GM23338 (cell line): ENCODE measurements around the gene POLD4. TPM values are rescaled to one million over a fixed set of nuclear protein-coding genes. Genes with fewer than 3 reads are reported as not detected.

Experiments
- ATAC-seq: fragments of 200-7000 bp; cut with Tn5 transposase; 3 replicates; pipeline ENCODE4 v1.9.1; 2020
- DNase-seq: peaks from one replicate; pipeline ENCODE4 v3.0.0-alpha.2; 2015; ENCODE audit warnings: low spot score
- H2AFZ ChIP-seq: fragments of 200-600 bp; sonication (generic); 2 replicates; pipeline ENCODE4 v1.8.0; 2016; ENCODE audit warnings: antibody characterized with exemption, mild to moderate bottlenecking, moderate library complexity
- H3F3A ChIP-seq: fragments of 200-600 bp; sonication (generic); replicated peaks from 2 replicates; pipeline ENCODE4 v1.8.0; 2017; ENCODE audit warnings: antibody characterized with exemption, mixed run types, low read depth
- H3K27ac ChIP-seq: fragments of 200-600 bp; sonication (generic); 2 replicates; pipeline ENCODE4 v1.6.1; 2016; ENCODE audit warnings: low read depth
- H3K27me3 ChIP-seq: fragments of 200-600 bp; sonication (generic); 2 replicates; pipeline ENCODE4 v1.8.0; 2016; ENCODE audit warnings: mild to moderate bottlenecking, mixed run types, moderate library complexity; ENCODE audit not compliant: insufficient read depth
- H3K36me3 ChIP-seq: fragments of 200-600 bp; sonication (generic); 2 replicates; pipeline ENCODE4 v1.8.0; 2016; ENCODE audit warnings: mild to moderate bottlenecking; ENCODE audit not compliant: insufficient read depth
- H3K4me1 ChIP-seq: fragments of 200-600 bp; sonication (generic); 2 replicates; pipeline ENCODE4 v1.8.0; 2016; ENCODE audit warnings: mild to moderate bottlenecking, moderate library complexity; ENCODE audit not compliant: insufficient read depth
- H3K4me2 ChIP-seq: fragments of 200-600 bp; sonication (generic); 2 replicates; pipeline ENCODE4 v1.7.1; 2017; ENCODE audit warnings: mixed run types
- H3K4me3 ChIP-seq: fragments of 200-600 bp; sonication (generic); 2 replicates; pipeline ENCODE4 v1.6.1; 2016; ENCODE audit warnings: mixed run types
- H3K79me2 ChIP-seq: fragments of 200-600 bp; sonication (generic); replicated peaks from 2 replicates; pipeline ENCODE4 v1.8.0; 2017; ENCODE audit warnings: mild to moderate bottlenecking; ENCODE audit not compliant: insufficient read depth
- H3K9me2 ChIP-seq: fragments of 200-600 bp; sonication (generic); 2 replicates; pipeline ENCODE4 v1.8.0; 2017; ENCODE audit not compliant: insufficient read depth
- H4K20me1 ChIP-seq: fragments of 200-600 bp; sonication (generic); replicated peaks from 2 replicates; pipeline ENCODE4 v1.8.0; 2017; ENCODE audit warnings: mild to moderate bottlenecking; ENCODE audit not compliant: insufficient read depth
- H3K27ac Mint-ChIP-seq: 2 replicates; pipeline ENCODE4 v1.8.0; 2020; ENCODE audit warnings: inconsistent platforms, mild to moderate bottlenecking, moderate library complexity, mixed read lengths
- H3K27me3 Mint-ChIP-seq: 3 replicates; pipeline ENCODE4 v1.8.0; 2022; ENCODE audit warnings: low read depth, mild to moderate bottlenecking, moderate library complexity, mixed read lengths, inconsistent platforms; ENCODE audit not compliant: insufficient read depth, poor library complexity
- H3K36me3 Mint-ChIP-seq: 3 replicates; pipeline ENCODE4 v1.8.0; 2021; ENCODE audit warnings: low read depth, mild to moderate bottlenecking, inconsistent platforms, moderate library complexity, mixed read lengths
- H3K4me1 Mint-ChIP-seq: 3 replicates; pipeline ENCODE4 v1.8.0; 2020; ENCODE audit warnings: mild to moderate bottlenecking, inconsistent platforms, mixed read lengths
- H3K4me3 Mint-ChIP-seq: 3 replicates; pipeline ENCODE4 v1.8.0; 2021; ENCODE audit warnings: moderate library complexity, mild to moderate bottlenecking, inconsistent platforms, mixed read lengths
- H3K9me3 Mint-ChIP-seq: 3 replicates; pipeline ENCODE4 v1.8.0; 2020; ENCODE audit warnings: moderate library complexity, mild to moderate bottlenecking, inconsistent platforms, mixed read lengths
- EZH2 ChIP-seq: fragments of 200-600 bp; sonication (generic); IDR thresholded peaks from one replicate; pipeline ENCODE4 v1.8.0; 2017; ENCODE audit warnings: antibody characterized with exemption, mild to moderate bottlenecking, low read depth; ENCODE audit not compliant: unreplicated experiment
- EZH2phosphoT487 ChIP-seq: fragments of 200-600 bp; sonication (generic); IDR thresholded peaks from one replicate; pipeline ENCODE4 v1.8.1; 2018; ENCODE audit warnings: antibody characterized with exemption; ENCODE audit not compliant: unreplicated experiment
- JUNB ChIP-seq: IDR thresholded peaks from one replicate; pipeline ENCODE4 v1.6.1; 2016; ENCODE audit warnings: antibody characterized with exemption; ENCODE audit not compliant: unreplicated experiment
- NANOG ChIP-seq: IDR thresholded peaks from 2 replicates; pipeline ENCODE4 v1.6.1; 2016; ENCODE audit warnings: antibody characterized with exemption, borderline replicate concordance
- POLR2AphosphoS5 ChIP-seq: IDR thresholded peaks from 2 replicates; pipeline ENCODE4 v1.6.1; 2016; ENCODE audit warnings: antibody characterized with exemption, low read depth
- ZNF114 ChIP-seq: fragments of 250-450 bp; sonication (Bioruptor Pico); IDR thresholded peaks from 2 replicates; pipeline ENCODE4 v1.5.0; 2020; ENCODE audit warnings: mild to moderate bottlenecking, moderate library complexity
- ZNF331 ChIP-seq: fragments of 250-450 bp; sonication (Bioruptor Pico); IDR thresholded peaks from 2 replicates; pipeline ENCODE4 v1.5.0; 2020; ENCODE audit warnings: low read depth, mild to moderate bottlenecking, moderate library complexity
- polyA plus RNA-seq: library from polyadenylated mRNA; unstranded; fragments of >200 nt; fragmentation: Nextera tagmentation; extraction: Ambion mirVana; gene quantifications from 2 replicates; pipeline ENCODE4 v1.2.1, GENCODE V29; 2016
- total RNA-seq: library from RNA; depleted of rRNA; stranded (reverse); fragments of >200 nt; shearing (Covaris generic); gene quantifications from 2 replicates; pipeline ENCODE4 v1.2.3, GENCODE V29; 2014
- TF ChIP-seq, protein P1 (sequence below): IDR thresholded peaks from one replicate; pipeline ENCODE4 v1.6.1; 2018; ENCODE audit warnings: antibody characterized with exemption; ENCODE audit not compliant: unreplicated experiment
- TF ChIP-seq, protein P2 (sequence below): IDR thresholded peaks from 2 replicates; pipeline ENCODE4 v1.6.1; 2016; ENCODE audit warnings: antibody characterized with exemption
- TF ChIP-seq, protein P3 (sequence below): fragments of 250-450 bp; sonication (Bioruptor Pico); IDR thresholded peaks from 2 replicates; pipeline ENCODE4 v1.5.0; 2020; ENCODE audit warnings: mild to moderate bottlenecking, moderate library complexity

Gene POLD4
- total and polyA plus RNA-seq, 2 experiments from 2014 or later: 16.2 to 23.0 TPM

DNA sequence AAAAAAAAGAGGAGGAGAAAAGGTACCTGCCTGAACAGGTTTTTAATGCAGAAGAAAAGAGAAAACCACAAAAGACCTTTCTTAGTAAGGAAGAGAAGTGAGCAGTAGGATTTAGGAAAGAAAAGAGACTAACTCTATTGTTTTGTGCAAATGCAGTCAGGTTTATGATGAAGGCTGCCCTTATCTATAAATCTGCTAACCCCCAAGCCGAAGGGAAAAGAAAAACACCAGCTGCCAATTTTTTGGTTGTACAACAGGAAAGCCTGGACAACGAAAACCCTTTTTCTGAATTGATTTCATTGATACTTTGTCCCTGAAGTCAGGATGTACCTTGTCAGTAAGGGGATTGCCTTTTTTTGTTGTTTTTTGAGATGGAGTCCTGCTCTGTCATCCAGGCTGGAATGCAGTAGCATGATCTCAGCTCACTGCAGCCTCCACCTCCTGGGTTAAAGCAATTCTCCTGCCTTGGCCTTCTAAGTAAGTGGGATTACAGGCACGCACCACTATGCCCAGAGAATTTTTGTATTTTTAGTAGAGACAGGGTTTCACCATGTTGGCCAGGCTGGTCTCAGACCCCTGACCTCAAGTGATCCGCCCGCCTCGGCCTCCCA lies 21.2 kb downstream of the POLD4 start (continued):
- TF ChIP-seq, protein P1, sequence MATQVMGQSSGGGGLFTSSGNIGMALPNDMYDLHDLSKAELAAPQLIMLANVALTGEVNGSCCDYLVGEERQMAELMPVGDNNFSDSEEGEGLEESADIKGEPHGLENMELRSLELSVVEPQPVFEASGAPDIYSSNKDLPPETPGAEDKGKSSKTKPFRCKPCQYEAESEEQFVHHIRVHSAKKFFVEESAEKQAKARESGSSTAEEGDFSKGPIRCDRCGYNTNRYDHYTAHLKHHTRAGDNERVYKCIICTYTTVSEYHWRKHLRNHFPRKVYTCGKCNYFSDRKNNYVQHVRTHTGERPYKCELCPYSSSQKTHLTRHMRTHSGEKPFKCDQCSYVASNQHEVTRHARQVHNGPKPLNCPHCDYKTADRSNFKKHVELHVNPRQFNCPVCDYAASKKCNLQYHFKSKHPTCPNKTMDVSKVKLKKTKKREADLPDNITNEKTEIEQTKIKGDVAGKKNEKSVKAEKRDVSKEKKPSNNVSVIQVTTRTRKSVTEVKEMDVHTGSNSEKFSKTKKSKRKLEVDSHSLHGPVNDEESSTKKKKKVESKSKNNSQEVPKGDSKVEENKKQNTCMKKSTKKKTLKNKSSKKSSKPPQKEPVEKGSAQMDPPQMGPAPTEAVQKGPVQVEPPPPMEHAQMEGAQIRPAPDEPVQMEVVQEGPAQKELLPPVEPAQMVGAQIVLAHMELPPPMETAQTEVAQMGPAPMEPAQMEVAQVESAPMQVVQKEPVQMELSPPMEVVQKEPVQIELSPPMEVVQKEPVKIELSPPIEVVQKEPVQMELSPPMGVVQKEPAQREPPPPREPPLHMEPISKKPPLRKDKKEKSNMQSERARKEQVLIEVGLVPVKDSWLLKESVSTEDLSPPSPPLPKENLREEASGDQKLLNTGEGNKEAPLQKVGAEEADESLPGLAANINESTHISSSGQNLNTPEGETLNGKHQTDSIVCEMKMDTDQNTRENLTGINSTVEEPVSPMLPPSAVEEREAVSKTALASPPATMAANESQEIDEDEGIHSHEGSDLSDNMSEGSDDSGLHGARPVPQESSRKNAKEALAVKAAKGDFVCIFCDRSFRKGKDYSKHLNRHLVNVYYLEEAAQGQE: no peak
- TF ChIP-seq, protein P2, sequence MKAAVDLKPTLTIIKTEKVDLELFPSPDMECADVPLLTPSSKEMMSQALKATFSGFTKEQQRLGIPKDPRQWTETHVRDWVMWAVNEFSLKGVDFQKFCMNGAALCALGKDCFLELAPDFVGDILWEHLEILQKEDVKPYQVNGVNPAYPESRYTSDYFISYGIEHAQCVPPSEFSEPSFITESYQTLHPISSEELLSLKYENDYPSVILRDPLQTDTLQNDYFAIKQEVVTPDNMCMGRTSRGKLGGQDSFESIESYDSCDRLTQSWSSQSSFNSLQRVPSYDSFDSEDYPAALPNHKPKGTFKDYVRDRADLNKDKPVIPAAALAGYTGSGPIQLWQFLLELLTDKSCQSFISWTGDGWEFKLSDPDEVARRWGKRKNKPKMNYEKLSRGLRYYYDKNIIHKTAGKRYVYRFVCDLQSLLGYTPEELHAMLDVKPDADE: no peak
- no peak for TF ChIP-seq JUNB

DNA sequence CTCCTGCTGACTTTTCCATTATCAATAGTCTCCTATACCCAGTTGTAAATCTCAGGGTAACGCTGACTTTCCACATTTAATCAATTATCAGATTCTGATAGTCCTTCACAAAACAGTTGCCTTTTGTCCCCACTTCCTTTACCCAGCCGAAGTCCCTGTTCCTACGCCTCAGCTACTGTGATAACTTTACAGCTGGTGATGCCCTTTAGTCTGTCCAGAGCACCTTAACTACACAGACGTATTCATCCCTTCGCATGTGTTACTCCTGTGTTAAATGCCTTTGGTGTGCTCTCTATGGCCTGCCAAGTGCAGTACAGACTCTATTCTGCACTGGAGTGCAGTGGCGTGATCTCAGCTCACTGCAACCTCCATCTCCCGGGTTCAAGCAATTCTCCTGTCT lies 29.8 kb downstream of the POLD4 start:
- Histone ChIP-seq H3K4me2 (no peak overlapping the region), H3F3A (peaks cover 6% of the 10 kb centered on the region; the same call in 1 of the 2 replicates), H3K36me3 (no peaks in the 10 kb centered on the region), H3K27ac (no peak overlapping the region), H3K27me3 (peaks cover 16% of the 10 kb centered on the region), H3K4me1 (peaks cover under 1% of the 10 kb centered on the region; the same call in 1 of the 2 replicates), H3K4me3 (no peak overlapping the region), H2AFZ (no peak overlapping the region), H3K79me2 (no peaks in the 10 kb centered on the region), H3K9me2 (no peaks in the 10 kb centered on the region), H4K20me1 (no peaks in the 10 kb centered on the region)
- Mint-ChIP-seq H3K9me3 (no peaks in the 10 kb centered on the region; the same call in 2 of the 3 replicates), H3K4me1 (peaks cover 7% of the 10 kb centered on the region), H3K27me3 (peaks cover 12% of the 10 kb centered on the region), H3K4me3 (no peak overlapping the region), H3K27ac (no peak overlapping the region), H3K36me3 (no peaks in the 10 kb centered on the region; the same call in 2 of the 3 replicates)
- ATAC-seq (no peak), DNase-seq (no peak)
- no peak for TF ChIP-seq ZNF331 (CRISPR knock-in tag)
- TF ChIP-seq EZH2phosphoT487: no peak
- TF ChIP-seq, protein P2: no peak
- no peak for TF ChIP-seq EZH2
- TF ChIP-seq POLR2AphosphoS5: no peak
- no peak for TF ChIP-seq NANOG
- no peak for TF ChIP-seq ZNF114
- TF ChIP-seq, protein P3, sequence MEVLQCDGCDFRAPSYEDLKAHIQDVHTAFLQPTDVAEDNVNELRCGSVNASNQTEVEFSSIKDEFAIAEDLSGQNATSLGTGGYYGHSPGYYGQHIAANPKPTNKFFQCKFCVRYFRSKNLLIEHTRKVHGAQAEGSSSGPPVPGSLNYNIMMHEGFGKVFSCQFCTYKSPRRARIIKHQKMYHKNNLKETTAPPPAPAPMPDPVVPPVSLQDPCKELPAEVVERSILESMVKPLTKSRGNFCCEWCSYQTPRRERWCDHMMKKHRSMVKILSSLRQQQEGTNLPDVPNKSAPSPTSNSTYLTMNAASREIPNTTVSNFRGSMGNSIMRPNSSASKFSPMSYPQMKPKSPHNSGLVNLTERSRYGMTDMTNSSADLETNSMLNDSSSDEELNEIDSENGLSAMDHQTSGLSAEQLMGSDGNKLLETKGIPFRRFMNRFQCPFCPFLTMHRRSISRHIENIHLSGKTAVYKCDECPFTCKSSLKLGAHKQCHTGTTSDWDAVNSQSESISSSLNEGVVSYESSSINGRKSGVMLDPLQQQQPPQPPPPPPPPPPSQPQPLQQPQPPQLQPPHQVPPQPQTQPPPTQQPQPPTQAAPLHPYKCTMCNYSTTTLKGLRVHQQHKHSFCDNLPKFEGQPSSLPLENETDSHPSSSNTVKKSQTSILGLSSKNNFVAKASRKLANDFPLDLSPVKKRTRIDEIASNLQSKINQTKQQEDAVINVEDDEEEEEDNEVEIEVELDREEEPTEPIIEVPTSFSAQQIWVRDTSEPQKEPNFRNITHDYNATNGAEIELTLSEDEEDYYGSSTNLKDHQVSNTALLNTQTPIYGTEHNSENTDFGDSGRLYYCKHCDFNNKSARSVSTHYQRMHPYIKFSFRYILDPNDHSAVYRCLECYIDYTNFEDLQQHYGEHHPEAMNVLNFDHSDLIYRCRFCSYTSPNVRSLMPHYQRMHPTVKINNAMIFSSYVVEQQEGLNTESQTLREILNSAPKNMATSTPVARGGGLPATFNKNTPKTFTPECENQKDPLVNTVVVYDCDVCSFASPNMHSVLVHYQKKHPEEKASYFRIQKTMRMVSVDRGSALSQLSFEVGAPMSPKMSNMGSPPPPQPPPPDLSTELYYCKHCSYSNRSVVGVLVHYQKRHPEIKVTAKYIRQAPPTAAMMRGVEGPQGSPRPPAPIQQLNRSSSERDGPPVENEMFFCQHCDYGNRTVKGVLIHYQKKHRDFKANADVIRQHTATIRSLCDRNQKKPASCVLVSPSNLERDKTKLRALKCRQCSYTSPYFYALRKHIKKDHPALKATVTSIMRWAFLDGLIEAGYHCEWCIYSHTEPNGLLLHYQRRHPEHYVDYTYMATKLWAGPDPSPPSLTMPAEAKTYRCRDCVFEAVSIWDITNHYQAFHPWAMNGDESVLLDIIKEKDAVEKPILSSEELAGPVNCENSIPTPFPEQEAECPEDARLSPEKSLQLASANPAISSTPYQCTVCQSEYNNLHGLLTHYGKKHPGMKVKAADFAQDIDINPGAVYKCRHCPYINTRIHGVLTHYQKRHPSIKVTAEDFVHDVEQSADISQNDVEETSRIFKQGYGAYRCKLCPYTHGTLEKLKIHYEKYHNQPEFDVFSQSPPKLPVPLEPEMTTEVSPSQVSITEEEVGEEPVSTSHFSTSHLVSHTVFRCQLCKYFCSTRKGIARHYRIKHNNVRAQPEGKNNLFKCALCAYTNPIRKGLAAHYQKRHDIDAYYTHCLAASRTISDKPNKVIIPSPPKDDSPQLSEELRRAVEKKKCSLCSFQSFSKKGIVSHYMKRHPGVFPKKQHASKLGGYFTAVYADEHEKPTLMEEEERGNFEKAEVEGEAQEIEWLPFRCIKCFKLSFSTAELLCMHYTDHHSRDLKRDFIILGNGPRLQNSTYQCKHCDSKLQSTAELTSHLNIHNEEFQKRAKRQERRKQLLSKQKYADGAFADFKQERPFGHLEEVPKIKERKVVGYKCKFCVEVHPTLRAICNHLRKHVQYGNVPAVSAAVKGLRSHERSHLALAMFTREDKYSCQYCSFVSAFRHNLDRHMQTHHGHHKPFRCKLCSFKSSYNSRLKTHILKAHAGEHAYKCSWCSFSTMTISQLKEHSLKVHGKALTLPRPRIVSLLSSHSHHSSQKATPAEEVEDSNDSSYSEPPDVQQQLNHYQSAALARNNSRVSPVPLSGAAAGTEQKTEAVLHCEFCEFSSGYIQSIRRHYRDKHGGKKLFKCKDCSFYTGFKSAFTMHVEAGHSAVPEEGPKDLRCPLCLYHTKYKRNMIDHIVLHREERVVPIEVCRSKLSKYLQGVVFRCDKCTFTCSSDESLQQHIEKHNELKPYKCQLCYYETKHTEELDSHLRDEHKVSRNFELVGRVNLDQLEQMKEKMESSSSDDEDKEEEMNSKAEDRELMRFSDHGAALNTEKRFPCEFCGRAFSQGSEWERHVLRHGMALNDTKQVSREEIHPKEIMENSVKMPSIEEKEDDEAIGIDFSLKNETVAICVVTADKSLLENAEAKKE (CRISPR knock-in tag): no peak
